Sigmoid colon (tissue), 7 donors: ENCODE results near the gene HOXA6. TPM values are rescaled to one million over a fixed set of nuclear protein-coding genes. Genes with fewer than 3 reads are reported as not detected.

ENCODE experiments used
- DNase-seq: peaks from one replicate; pipeline ENCODE4 v3.0.0-alpha.2; 2019
- H3K27ac ChIP-seq, 4 donors: fragments of 200-600 bp; sonication (generic); one replicate each; pipeline ENCODE4 v1.5.1; 2016 to 2019; ENCODE audit warnings: mild to moderate bottlenecking in 1 of 4
- H3K27me3 ChIP-seq, 3 donors: fragments of 200-600 bp; sonication (generic); one replicate each; pipeline ENCODE4 v1.5.1; 2019; ENCODE audit warnings: mild to moderate bottlenecking in 1 of 3
- H3K36me3 ChIP-seq, 4 donors: fragments of 200-600 bp; sonication (generic); one replicate each; pipeline ENCODE4 v1.5.1; 2016 to 2019
- H3K4me1 ChIP-seq, 4 donors: fragments of 200-600 bp; sonication (generic); one replicate each; pipeline ENCODE4 v1.5.1; 2017 to 2019
- H3K4me3 ChIP-seq, 4 donors: fragments of 200-600 bp; sonication (generic); one replicate each; pipeline ENCODE4 v1.5.1; 2017 to 2019; ENCODE audit warnings: mild to moderate bottlenecking in 2 of 4, moderate library complexity in 1 of 4
- H3K9me3 ChIP-seq, 4 donors: fragments of 200-600 bp in 3 of 4; sonication (generic) in 3 of 4; one replicate each; pipeline versions ENCODE4 v1.5.1 to v1.6.1; 2013 to 2019
- CTCF ChIP-seq, 4 experiments: fragments of 450-650 bp in 3 of 4; fragments of 200-600 bp in 1 of 4; IDR thresholded peaks; one replicate each; pipeline ENCODE4 v1.5.1; 2016 to 2019; ENCODE audit warnings: antibody characterized with exemption in 4 of 4, mild to moderate bottlenecking in 3 of 4, moderate library complexity in 2 of 4
- EP300 ChIP-seq, 4 donors: sonication (generic); formaldehyde crosslinking; IDR thresholded peaks; one replicate each; pipeline ENCODE4 v1.6.1; 2017; ENCODE audit warnings: antibody characterized with exemption in 4 of 4
- POLR2A ChIP-seq, 2 donors: fragments of 450-650 bp; IDR thresholded peaks; one replicate each; pipeline ENCODE4 v1.6.1; 2016; ENCODE audit warnings: antibody characterized with exemption in 2 of 2, mild to moderate bottlenecking in 2 of 2, moderate library complexity in 2 of 2
- POLR2AphosphoS5 ChIP-seq, 4 donors: sonication (generic); formaldehyde crosslinking; IDR thresholded peaks; one replicate each; pipeline ENCODE4 v1.6.1; 2017; ENCODE audit warnings: antibody characterized with exemption in 4 of 4
- WGBS, 2 donors: extraction: QIAGEN DNeasy Blood & Tissue Kit; methylation state at CpG; one replicate each; pipeline ENCODE4 v1.1.7; 2013; 5-methylcytosine and 5-hydroxymethylcytosine counted together
- intact Hi-C: fragments of 100-400 bp; cut with DNase I; formaldehyde crosslinking; loops from one replicate; pipeline ENCODE4 v1.15.1; 2023
- polyA plus RNA-seq, 3 donors: library from polyadenylated mRNA; stranded (reverse); fragments of 200-250 nt; gene quantifications; one replicate each; pipeline ENCODE4 v1.2.3, GENCODE V29; 2013
- total RNA-seq, 4 donors: library from RNA; depleted of rRNA; stranded (reverse); fragments of >200 nt; gene quantifications; one replicate each; pipeline ENCODE4 v1.1.0, GENCODE V29; 2016
- donor health status: healthy with polysubstance abuse.
- donor health status: Bipolar disorder and iron deficiency.
- donor health status: healthy.

HOXA6 gene
- total and polyA plus RNA-seq, 7 donors, result 1.6 to 10.0 (median 4.5) TPM; not detected in 1

DNA sequence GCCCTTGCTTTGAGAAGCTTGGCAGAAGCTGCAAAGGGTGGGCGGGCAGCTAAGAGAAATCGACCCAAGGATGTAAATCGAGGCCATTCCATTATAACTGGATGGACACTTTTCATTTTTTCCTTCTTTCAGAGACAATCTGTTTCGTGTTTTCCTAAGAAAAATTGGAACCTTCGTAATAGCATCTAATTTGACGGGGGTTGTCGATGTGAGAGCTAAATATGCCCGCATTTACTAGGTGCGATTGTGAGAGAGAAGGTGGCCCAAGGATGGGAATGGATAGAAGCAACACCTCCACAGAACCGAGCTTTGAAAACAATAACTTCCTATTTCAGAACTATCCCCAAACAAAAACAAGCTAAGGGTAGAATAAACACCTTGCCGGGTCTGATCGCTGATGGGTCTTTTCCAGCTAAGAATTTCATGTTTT is 16.2 kb downstream of the HOXA6 start:
- H3K36me3 ChIP-seq, result no peaks in the 10 kb centered on the region
- peak overlapping the region; percentile 65 to 88 (median 80) for H3K4me3 ChIP-seq
- H3K27me3 ChIP-seq, result no peaks in the 10 kb centered on the region
- H3K27ac ChIP-seq, result peak overlapping the region; percentile 91 to 99 (median 94)
- no peak for TF ChIP-seq POLR2A (IDR thresholded peaks at IDR 0.05)
- TF ChIP-seq CTCF (IDR thresholded peaks at IDR 0.05), result no peak
- TF ChIP-seq POLR2AphosphoS5 (IDR thresholded peaks at IDR 0.05), result no peak
- TF ChIP-seq EP300 (IDR thresholded peaks at IDR 0.05), result no peak
- no peaks in the 10 kb centered on the region for H3K9me3 ChIP-seq
- intact Hi-C loops, result loop anchor here (2.0 kb wide), 1 partner anchor 33 kb away; no protein-coding TSS in a partner anchor
- WGBS, 2 donors, result 13 to 50% methylated on average over 12 of the region's 12 CpGs
- H3K4me1 ChIP-seq, result peaks cover 0 to 88% (median 68%) of the 10 kb centered on the region in 4 donors
- DNase-seq, result no peak

- WGBS, 2 donors, result 2 to 21% methylated on average over 67 of the region's 67 CpGs
- intact Hi-C loops, result loop anchor here (2.0 kb wide), 1 partner anchor 32 kb away; no protein-coding TSS in a partner anchor
- TF ChIP-seq EP300 (IDR thresholded peaks at IDR 0.05) (peak in 1 of 4 donors; percentile 18), POLR2A (IDR thresholded peaks at IDR 0.05) (peak; percentile 61 to 72), CTCF (IDR thresholded peaks at IDR 0.05) (no peak), POLR2AphosphoS5 (IDR thresholded peaks at IDR 0.05) (peak; percentile 89 to 98 (median 93))
These were observed 16.8 kb downstream of the HOXA6 start, which contains the start of gene HOXA4 for GRCh38 chr7:27130540-27131389. Gene HOXA4, minus strand, starts transcription at chr7:27130757. Its CDS starts 24 bp downstream, at chr7:27130733.

DNA sequence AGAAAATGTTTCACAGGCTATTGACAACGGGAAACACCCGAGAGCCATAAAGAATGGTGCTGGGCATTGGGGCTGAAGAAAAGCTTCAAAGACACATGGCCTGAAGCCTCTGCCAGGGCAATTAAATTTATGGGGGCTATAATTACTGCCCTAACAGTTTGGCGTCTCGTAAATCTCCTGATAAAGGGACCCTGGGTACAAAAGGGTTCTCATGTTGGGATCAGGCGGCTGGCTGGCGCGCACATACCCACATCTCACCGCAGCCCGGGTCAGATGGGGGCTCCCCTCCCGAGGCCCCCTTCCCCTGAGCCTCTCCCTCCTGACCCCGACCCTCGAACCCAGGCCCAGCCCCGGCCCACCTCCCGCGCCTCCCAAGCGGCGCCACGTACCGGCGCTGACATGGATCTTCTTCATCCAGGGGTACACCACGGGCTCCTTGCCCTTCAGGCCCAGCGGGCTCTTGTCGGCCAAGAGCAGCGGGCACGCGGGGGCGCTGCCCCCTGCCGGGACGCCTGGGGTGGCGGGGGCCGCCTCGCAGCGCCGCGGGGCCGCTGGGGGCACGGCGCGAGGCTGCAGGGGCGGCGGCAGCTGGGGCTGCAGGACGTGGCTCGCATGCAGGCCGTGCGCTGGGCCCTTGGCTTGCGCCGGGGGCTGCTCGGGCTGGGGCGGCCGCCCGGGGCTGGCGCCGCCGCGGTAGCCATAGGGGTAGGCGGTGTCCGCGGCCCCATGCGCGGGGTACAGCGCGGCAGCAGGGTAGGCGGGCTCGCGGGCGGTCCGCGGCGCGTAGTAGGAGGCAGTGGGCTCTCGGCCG is 17.6 kb downstream of the HOXA6 start:
- TF ChIP-seq CTCF (IDR thresholded peaks at IDR 0.05), result peak in 1 of 4 experiments; percentile 14
- TF ChIP-seq EP300 (IDR thresholded peaks at IDR 0.05), result no peak
- TF ChIP-seq POLR2AphosphoS5 (IDR thresholded peaks at IDR 0.05), result peak in 2 of 4 donors; percentile 17 to 32
- peak overlapping the region; percentile 65 to 88 (median 80) for H3K4me3 ChIP-seq
- peak; percentile 68 for DNase-seq
- no peaks in the 10 kb centered on the region for H3K27me3 ChIP-seq
- peaks cover 0 to 76% (median 61%) of the 10 kb centered on the region in 4 donors for H3K4me1 ChIP-seq
- intact Hi-C loops, result loop anchor here (2.0 kb wide), 1 partner anchor 31 kb away; no protein-coding TSS in a partner anchor
- H3K27ac ChIP-seq, result peak overlapping the region; percentile 91 to 99 (median 94)
- H3K9me3 ChIP-seq, result no peaks in the 10 kb centered on the region
- 6 to 38% methylated on average over 72 of the region's 72 CpGs for WGBS, 2 donors
- no peaks in the 10 kb centered on the region for H3K36me3 ChIP-seq

More at GRCh38 chr7:27130540-27131389, 16.8 kb downstream of the HOXA6 start, which contains the start of gene HOXA4:
- H3K27ac ChIP-seq, result peak within 1 kb of the TSS; percentile 91 to 99 (median 94)
- no peaks in the 10 kb centered on the region for H3K9me3 ChIP-seq
- H3K27me3 ChIP-seq, result no peaks in the 10 kb centered on the region
- H3K4me3 ChIP-seq, result peak within 1 kb of the TSS; percentile 65 to 88 (median 80)
- no peaks in the 10 kb centered on the region for H3K36me3 ChIP-seq
- peak; percentile 98 for DNase-seq
- H3K4me1 ChIP-seq, result peaks cover 0 to 84% (median 64%) of the 10 kb centered on the region in 4 donors

GRCh38 chr7:27128776-27129728 is 18.5 kb downstream of the HOXA6 start:
- no peaks in the 10 kb centered on the region for H3K27me3 ChIP-seq
- no peak for DNase-seq
- peaks cover 0 to 75% (median 60%) of the 10 kb centered on the region in 4 donors for H3K4me1 ChIP-seq
- no peak for TF ChIP-seq EP300 (IDR thresholded peaks at IDR 0.05)
- TF ChIP-seq POLR2AphosphoS5 (IDR thresholded peaks at IDR 0.05), result peak in 1 of 4 donors; percentile 2
- peak overlapping the region; percentile 34 to 88 (median 80) for H3K4me3 ChIP-seq
- intact Hi-C loops, result no loop called here
- H3K9me3 ChIP-seq, result no peaks in the 10 kb centered on the region
- WGBS, 2 donors, result 19 to 72% methylated on average over 28 of the region's 28 CpGs
- H3K27ac ChIP-seq, result peak overlapping the region; percentile 91 to 99 (median 94)
- H3K36me3 ChIP-seq, result no peaks in the 10 kb centered on the region
